LoVo (cell line): ENCODE data around the gene MKNK1.

Experiments used
- DNase-seq: peaks from one replicate; pipeline ENCODE4 v3.0.0-alpha.2; 2016; ENCODE audit warnings: low spot score

MKNK1 gene

DNA sequence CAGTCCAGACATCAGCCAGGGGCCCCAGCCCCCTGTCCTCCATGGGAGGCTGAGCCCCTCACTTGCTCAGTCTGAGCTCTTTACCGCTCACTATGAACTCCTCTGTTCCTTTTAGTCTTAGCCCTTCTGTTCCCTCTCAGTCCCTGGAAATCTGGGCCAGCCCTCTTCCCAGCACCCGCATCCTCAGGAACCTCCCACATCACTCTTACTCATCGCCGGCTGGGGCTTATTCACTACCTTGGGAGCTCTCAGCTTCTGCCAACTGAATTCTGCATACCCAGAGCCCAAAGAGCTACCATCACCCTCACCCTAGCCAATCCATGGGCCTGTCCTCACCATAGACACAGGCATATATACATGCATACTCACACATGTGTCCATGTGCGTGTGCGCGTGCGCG, 64.1 kb downstream of the MKNK1 start:
- no peak for DNase-seq

DNA sequence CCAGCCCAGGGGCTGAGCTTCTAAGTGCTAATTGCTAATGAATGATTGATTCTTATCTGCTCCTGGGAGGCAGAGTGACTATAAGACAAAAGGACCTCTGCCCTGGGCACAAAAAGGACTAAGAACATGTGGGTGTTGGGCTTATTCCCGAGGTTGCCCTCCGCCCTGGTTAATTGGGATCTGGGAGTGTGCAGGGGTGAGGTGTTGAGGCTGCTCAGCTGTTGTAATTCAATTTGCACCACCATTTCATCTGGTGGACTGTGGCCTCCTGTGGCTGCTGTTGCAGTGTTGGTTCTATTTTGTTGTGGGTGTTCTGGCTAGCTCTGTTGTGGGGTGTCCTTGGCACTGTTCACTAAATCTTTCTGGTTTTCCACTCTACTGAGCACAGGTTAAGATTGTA, 65.9 kb downstream of the MKNK1 start:
- DNase-seq, result no peak

GRCh38 chr1:46537651-46538050, 66.4 kb downstream of the MKNK1 start:
- no peak for DNase-seq

GRCh38 chr1:46536527-46536926, 67.5 kb downstream of the MKNK1 start:
- no peak for DNase-seq

- DNase-seq, result peak; percentile 23
Measured at GRCh38 chr1:46535063-46535462, 69.0 kb downstream of the MKNK1 start.

DNA sequence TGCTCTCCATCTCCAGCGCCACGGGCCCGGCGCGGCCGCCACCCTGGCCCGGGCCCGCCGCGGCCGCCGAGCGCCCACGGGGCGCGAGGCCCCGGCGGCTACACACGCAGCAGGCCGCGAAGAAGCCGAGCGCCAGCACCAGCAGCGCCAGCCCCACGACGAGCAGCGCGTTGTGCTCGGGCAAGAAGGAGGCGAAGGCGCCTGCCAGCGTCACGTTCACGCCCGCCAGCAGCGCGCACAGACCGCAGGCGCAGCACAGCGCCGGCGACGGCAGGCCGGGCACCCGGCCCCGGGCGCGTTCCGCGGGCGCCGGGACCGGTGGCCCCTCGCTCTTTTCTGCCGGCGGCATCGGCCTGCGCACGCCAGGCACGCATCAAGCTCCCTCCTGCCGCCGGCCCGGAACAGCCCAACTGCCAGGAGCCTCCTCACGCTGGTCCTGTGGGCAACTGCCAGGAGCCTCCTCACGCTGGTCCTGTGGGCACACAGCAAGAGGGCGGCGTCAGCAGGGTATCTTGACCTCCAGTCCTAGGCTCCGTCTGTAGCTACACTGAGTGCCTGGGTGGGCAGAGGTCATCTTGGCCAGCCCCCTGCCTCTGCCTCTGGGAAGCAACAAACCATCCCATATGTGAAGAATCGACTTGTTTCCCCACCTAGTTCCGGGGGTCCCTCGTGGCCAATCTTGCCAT, 70.7 kb downstream of the MKNK1 start:
- DNase-seq, result no peak

DNA sequence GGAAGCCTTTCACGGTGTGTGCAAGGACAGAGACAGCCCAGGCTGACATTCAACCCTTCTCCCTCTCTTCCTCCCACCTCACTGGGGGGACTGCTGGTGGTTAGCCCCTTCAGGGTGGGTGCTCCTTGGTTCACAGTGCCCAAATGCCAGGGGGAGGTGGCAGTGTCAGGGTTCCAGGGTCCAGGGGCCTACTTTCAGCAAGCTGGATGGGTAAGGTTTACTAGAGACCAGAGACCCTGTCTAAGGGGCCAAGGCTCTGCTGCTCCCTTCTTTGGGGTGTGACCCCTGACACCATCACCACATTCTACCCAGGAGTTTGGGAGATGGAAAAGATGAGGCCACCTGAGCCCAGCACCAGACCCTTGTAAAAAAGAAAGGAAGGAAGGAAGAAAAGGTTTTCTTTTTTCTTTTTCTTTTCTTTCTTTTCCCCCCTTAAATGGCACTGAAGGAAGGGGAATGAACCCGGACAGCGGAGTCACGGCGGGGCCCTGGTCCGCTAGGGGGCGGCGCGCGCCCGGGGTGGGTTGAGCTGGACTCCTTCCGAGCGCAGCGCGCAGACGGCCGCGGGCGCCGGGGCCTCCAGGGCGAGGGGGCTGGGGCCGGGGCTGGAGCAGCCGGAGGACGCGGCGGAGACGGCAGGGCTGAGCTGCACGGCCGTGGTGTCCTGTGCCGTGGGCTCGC, 71.4 kb downstream of the MKNK1 start:
- DNase-seq, result no peak

GRCh38 chr1:46532095-46532494, 72.0 kb downstream of the MKNK1 start:
- DNase-seq, result no peak

DNA sequence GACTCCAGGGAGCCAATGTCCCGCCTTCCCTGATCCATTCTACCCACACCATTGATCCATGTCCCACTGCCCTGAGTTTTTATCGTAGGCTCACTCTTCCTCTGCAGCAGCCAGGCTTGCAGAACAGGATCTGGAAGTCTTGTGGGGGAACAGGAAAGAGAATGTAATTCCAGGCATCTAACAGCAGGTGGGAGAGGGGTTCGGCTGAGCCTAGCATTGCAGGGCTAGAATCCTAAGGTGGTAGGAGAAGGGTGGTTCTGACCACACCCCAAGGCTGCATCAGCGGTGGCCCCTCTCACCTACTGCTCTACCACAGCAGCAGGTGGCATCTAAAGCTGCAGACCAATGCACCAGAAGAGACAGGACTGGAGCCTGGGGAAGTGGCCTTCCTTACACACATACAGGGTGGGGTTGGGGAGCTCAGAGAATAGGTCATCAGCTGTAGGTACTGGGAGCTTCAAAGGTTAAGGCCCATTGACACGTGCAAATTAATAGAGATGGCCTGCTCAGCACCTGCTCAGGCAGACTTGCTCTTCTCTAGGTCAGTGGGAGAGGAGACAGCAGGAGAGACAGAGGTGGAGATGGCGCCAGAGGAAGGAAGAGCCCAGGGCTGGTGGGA, 73.2 kb downstream of the MKNK1 start:
- DNase-seq, result peak; percentile 6

DNA sequence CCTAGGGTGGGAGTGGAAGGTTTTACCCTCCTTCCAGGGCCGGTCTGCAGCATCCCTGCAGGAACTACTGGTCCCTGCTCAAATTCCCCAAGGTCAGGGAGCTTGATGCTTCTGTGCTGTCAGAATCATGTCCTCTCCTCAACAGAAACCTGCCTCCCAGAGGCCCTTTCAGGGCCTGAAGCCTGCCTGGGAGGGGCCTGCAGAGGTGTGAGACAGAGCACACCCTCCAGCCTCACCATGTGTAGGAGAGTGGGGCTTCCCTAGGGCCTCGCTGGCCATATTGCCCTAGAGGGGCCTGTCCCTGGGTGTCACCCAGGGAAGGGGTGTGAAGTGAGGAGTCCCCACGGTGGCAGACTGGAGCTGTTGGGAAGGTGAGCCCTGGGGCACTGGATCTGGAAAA, 73.8 kb downstream of the MKNK1 start:
- DNase-seq, result no peak

GRCh38 chr1:46529031-46529630, 74.9 kb downstream of the MKNK1 start:
- no peak for DNase-seq

DNA sequence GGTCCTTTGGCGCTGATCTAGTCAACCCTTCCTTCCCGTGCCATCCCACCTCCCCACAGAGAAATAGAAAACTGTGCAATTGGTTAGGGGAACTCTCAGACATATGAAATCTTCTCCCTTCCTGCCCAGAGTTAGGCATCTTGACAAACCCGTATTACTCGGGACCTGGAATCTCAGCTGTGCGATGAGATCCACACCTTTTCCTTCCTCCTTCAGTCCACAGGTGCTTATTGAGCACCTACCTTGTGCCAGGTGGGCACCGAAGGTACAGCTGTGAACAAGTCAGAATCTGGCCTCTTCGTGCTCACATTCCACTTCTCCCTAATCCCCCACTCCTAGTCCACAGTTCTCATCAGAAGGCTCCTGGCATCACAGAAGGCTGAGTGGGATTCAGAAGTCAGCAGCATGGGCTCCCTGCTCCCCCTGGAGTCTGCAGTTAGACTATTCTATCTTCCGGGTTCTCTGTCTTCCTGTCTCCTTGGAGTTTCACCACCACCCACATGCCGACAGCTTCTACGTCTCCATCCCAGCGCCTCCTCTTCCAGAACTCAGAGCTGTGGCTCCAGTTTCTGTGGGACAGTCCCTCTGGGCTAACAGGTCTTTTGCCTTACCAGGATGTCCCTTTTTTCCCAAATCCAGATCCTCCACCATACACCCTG, 75.6 kb downstream of the MKNK1 start:
- no peak for DNase-seq

GRCh38 chr1:46527474-46528296, 76.4 kb downstream of the MKNK1 start:
- peak; percentile 75 for DNase-seq

DNA sequence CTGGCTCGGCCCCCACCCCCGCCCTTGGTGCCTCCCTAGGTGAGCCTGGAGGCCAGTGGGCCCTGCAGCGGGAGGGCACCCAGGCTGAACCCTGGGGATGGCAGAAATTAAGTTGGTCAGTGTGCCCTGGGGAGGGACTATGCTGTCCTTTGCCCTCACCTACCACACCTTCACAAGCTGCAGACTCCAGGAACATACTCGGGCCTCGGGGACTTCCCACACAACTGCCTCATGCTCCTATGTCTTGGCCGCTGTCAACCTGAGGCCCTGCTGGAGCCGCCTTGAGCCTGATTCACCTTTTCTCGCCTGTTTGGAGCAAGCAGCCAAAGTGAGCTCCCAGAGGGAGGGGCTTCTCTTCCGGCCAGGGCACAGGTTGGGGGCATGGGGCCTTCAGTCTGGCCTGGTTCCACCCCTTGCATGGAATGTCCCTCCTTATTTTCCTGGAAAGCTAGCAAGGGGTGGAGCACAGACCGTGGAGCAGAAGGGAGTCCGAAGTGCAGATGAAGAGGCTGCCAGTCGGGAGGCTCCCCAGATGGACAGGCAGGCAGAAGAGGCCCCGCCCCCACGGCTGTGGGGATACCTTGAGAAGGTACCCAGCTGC, 77.3 kb downstream of the MKNK1 start:
- no peak for DNase-seq

DNA sequence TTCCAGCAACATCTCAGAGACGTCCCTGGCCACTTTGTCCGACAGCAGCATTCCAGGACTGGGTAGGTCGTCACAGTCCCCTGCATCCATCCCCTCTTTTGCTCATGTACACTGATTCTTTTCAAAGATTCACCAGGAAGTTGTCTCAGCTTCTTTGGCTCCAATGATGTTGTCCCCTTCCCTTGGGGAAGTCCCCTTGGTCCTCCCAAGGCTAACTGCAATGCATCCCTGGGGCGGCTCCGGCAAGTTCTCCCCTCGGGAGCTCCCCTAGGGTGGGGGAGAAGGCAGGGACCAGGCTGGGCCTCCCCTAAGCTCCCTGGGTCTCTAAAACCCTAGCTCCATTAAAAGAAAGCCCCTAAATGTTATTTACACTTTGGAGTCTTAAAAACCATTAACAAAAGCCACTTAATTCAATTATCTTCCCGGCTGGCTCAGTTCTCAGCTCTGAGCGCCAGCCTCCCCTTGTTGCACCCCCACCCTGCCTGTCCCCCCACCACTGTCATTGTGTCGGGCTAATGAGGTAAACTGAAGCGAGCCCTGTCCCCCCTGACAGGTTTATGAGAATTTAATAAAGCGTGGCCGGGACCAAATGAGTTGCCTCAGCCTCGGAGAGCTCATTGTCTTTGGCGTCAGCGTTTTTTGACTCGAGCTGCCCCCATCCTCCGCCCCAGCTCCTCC, 77.9 kb downstream of the MKNK1 start:
- DNase-seq, result no peak

DNA sequence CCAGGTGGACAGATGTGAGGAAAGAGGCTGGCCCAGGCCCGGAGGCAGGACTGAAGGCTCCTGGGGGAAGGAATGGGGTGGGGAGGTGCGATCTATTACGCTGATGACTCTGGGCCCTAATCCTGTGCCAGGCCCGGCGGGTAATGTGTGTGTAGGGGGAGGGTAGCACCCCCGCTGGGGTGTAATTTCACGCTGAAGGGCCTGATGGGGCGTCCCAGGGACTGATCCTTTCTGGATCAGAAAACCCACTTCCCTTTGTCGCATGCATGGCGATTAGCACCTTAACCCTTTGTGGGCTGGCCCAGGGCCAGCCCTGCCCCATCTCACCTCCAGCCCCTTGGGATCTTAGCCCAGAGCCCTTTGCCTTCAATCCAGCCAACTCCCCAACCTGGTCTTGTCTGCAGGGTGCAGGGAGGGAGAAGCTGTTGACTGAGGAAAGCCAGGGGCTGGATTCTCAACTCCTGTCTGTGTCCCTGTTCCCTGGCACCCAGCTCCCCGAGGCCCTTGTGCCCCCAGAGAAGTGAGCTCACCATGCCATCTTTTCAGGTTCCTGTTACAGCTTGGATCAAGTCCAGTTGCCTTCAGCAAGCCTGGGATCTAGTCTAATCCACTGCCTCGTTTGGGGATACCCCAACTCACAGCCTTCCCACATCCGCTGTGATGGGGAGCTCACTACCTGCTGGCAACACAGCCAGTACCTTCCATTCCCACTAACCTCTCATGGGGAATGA, 78.7 kb downstream of the MKNK1 start:
- no peak for DNase-seq

DNA sequence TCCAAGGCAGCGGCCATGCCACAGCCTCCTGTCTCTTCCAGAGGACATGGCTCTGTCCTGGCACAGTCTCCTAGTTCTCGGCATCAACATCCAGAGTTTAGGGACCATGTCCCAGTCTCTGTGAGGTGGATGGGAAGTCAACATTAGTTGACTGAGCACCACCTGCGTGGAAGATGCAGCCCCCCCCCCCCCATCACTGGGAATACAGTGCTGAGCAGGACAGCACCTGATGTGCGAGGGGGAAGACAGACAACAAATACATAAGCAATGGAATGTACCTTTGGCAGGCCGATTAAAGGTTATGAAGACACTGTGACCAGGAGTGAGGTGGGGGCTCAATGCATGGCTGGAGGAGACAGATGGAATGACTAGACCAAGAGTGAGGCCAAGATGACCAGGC, 79.2 kb downstream of the MKNK1 start:
- DNase-seq, result no peak

- no peak for DNase-seq
Measured at GRCh38 chr1:46523496-46524353, 80.3 kb downstream of the MKNK1 start.

- DNase-seq, result no peak
Measured at GRCh38 chr1:46522969-46523320, 81.1 kb downstream of the MKNK1 start.
